Left renal pelvis (tissue), 4 donors: ENCODE measurements around the gene MLLT1. TPM values are rescaled to one million over a fixed set of nuclear protein-coding genes. Genes with fewer than 3 reads are reported as not detected.

Source experiments
- DNase-seq, 4 donors: peaks; one replicate each; pipeline ENCODE4 v3.0.0-alpha.2; 2013; ENCODE audit warnings: low read depth in 4 of 4, low spot score in 3 of 4
- polyA plus RNA-seq, 4 donors: library from polyadenylated mRNA; unstranded; fragments of 120-200 nt; gene quantifications; one replicate each; pipeline ENCODE4 v1.2.1, GENCODE V29; 2013; ENCODE audit not compliant: insufficient read length in 4 of 4

Gene MLLT1
- polyA plus RNA-seq, 4 donors: 72.5 to 118 (median 76.5) TPM

DNA sequence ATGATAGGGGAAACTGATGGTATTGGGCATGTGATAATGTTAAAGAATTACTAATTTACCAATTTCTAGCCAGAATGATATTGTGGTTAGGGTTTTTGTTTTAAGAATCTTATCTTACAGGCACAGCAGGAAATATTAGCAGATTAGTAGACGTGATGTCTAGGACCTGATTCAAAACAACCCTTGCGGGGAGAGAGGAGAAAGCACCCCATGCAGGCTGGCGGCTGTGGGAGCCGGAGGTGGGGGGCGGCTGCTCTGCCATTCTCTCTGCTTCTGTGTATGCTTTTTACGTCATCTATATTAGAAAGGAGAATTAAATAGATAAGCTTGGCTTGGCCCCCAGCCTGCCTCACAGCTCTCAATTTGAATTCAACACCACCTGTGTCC lies 41.5 kb downstream of the MLLT1 start:
- DNase-seq: no peak

DNA sequence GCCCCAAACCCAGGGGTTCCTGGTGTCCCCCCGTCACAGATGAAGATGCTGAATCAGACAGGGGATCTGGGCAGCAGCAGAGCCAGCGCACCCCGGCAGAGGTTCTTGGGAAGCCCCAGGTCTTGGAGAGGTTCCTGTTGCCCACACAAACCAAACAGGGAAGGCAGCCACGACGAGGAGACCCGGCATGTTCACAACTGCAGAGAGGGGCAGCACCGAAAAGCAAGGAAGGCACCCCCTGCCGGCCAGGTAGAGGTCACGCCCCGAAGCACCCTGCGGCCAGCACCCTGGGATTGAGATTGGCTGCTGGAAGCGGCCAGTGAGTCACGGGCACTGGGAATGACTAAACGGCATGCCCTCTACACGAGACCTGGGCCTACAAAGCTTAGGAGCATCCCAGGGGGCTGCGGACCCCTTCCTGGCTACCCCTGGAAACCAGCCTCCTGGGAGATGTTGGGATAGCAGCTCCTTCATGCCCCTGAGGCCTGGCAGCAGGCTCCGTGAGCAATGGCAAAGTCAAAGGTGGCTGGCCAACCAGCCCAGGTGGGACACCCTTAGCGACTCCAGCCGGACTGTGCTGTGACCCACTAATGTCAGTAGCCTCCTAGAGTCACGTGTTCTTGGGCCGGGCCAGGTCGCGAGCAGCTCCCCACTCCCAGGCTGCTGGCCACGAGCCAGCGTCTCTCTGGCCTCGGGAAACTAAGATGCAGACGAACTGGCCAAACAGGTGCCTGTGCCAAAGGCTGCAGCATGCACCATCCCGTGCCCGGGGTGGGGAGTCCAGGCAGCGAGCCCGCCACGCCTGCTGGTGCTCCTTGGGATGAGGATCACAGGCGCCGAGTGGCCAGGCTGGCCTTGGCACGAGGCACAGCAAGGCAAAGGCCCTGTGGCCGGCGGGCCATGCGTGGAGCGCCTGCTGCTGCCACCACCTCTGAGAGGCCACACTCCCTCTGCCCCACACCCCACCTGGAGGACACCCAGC lies 43.2 kb downstream of the MLLT1 start:
- DNase-seq: no peak

DNA sequence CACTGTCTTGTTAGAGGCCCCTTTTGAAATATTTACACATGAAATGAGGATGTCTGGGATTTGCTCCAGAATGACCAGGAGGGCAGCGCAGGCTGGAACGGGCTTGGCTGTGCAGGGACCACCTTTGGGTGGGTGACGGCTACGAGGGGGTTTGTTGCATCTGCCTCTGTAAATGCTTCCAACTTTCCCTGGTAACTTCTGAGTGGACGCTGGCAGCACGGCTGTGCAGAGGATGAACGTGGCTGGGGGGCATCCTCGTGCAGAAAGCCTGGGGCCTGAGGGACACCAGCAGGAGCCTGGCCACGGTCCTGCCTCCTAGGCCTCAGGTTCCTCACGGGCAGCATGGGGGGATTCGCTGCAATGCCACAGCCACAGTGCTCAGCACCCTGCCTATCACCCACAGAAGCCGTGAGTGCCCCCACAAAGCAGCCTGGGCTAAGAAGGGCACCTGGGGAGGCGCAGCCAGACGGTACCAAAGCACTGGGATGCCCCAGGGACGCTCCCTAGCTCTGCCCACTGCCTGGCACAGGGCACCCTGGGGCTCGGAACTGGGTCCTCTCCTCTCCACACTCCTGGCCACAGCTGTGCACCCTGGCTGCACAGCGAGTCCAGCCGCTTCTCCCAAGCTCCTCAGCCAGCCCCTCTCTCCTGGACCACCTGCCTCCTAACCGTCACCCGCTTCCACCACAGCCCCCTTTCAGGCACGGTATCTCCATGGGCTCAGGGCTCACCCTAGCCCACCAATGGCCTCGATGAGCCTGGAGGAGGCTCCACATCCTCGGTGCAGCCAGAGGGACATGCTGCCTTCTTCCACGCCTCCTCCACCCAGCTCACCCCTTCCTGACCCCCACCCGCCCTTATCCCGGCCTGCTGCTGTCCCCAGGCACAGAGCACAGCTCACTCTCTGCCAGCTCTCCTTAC lies 44.5 kb downstream of the MLLT1 start:
- no peak for DNase-seq

DNA sequence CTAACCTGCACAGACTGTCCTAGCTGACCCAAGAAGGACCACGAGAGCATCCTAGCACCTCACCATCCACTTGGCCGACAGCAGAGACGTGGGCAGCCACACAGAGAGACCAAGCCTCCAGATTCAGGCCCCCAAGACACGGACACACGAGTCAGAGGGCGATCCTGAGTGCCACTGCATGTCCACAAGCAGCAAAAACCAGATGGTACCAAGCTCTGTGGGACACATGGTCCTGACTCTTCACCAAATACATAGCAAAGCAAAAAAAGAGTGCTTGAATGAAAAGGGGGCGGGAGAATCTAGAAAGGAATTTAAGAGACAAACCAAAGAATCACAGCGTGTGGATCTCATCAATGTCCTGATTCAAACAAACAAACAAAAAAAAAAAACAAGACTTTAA lies 45.2 kb downstream of the MLLT1 start:
- DNase-seq: no peak

DNA sequence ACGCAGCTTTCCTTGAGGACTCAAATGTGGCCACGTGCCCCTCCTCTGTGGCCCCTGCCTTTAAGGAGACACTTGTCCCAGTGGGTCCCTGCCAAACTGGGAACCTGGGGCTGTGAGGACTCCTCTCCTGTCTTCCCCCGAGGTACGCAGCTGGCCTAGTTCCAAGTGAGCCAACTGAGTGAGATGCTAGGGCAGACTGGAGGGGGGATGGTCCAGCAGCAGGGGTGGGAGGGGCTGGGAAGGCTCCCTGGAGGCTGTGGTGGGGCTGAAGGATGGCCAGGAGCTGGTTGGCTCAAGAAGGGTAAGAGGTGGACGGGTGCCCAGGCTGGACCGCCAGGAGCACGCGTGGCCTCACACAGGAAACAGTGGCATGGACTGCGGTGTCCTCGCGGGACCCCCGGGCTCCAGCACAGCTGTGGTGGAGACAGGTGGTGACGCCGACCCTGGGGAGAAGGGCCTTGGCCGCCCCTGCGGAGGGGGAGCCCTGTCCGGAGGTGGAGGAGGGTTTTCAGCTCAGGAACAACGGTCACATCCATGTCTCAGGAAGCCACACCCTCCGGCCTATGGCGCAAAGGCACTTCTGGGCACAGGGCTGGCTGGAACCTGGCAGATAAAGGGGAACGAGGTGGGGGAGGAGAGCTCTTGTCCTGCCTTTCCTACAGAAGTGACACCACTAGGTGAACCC lies 45.8 kb downstream of the MLLT1 start:
- no peak for DNase-seq

DNA sequence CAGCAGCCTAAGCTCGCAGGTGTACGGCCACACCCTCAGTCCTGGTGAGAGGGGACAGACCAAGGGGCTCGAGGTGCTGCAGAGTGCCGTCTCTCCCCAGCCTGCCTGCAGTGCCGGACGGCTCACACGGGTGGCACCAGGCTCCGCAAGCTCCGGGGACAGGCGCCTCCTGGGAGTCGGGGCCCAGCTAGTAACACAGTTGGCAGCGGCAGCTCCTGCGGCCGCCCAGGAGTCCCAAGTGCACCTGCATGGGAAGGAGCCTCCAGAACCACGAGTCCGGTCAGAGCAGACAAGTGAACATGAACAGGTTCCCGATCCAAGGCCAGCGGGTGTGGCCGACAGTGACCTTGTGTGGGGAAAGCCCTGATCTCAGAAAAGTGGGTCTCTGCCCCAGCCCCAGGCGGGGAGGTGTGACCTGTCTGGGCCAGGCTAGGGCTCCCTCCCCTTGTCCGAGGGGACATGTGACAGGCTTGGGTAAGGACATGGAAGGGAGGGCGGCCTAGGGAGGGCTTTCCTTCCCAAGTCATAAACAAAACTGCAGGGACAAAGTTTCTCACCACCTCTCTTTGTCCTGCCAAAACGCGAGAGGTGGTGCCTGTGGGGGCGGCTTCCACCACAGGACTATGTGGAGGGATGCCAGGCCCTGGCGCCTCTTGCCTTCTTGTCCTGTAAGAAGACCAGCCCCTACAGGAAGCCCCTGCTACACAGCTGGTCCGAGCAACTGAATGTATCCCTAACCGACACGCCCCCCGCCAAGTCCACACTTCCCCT lies 46.5 kb downstream of the MLLT1 start:
- no peak for DNase-seq

DNA sequence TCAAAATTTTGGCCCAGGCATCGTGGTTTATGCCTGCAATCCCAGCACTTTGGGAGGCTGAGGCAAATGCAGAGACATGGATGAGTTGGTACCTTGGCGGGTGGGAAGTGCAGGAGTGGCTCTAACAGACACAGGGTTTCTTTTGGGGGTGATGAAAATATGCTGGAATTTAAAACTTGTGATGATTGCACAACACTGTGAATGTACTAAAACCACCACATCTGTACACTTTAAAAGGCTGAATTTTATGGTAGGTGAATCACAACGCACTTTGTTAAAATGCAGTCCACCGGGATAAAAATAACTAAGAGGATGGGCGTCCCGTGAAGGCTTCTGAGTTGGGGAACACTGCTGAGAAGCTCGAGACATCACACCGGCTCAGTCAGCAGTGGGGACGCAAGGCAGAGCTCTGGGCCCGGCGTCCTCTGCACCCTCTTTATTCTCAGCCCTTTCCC lies 47.1 kb downstream of the MLLT1 start:
- no peak for DNase-seq

DNA sequence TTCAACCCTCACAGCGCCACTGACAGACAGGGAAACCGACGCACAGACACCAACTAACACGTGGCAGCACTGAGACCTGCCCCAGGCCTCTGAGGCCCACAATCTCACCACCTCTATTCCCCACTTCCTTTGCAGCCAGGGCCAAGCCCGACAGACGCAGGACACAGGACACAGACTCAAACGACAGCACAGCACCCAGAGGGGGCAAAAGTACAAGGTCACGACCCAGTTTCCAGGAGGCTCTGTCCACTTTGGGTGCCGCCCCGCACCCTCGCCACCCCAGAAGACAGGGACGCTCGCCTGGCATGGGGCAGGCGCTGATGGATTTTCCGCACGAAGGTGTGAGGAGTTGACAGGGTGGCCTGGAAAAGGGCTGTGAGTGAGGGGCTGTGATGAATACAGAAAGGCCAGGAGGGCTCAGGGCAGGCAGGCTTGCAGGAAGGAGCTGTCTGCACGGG lies 48.8 kb downstream of the MLLT1 start:
- DNase-seq: no peak

DNA sequence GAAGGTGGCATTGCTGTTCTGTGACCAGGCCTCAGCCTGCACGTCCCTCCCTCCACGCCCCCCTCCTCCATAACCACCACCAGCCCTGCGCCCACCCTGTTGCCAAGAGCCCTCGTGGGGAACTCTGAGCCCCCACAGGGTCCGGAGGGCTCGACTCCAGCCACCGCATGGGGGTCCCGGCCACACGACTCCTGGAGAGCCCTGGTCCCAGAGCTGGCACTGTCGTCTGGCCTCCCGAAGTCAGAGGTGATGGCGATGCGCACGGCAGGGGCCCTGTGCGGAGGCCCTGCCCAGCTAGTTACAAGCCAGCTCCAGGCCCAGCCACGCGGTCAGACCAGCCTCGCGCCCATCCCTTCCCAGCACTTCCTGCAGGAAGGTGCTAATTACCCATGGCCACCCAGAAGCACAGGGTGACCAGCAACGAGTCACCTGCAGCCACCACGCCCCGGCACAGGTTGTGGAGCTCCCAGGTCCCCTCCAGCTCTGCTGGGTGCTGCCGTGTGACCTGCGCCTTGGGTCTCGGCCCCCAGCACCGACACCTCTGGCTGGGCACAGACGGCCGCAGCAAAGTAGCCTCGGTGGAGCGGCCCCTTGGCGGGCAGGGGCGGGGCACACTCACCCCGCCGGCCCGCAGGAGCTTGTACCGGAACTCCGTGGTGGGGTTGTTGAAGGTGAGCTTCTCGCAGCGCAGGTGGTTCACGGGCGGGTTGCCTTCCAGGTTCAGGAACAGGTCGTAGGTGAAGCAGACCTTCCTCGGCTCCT lies 49.6 kb downstream of the MLLT1 start:
- DNase-seq: no peak

DNA sequence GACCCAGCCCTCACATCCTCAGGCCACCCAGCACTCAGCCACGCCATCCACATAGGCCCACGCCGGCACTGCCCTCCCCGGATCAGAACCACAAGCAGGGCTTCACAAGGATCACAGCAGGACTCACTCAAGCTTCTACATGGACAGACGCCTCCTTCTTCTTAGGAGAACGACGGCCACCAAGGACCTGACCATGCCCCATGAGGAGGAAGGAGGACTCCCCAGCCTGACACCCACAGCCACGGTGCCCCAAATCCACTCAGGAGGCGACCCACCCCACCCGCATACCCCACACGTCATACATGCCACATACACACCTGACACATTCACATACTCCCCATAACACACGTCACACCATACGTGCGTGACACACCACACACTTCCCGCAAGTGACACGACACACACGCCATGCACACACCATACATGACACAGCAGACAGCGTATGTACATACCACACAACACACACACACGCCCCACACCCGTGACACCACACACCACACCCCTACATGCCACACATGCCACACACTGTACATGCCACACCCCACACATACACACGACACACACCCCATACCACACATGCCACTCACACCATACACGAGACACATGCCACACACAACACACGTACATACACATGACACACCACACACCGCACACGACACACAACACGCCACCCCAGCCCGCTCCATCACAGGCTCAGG lies 50.4 kb downstream of the MLLT1 start:
- no peak for DNase-seq

DNA sequence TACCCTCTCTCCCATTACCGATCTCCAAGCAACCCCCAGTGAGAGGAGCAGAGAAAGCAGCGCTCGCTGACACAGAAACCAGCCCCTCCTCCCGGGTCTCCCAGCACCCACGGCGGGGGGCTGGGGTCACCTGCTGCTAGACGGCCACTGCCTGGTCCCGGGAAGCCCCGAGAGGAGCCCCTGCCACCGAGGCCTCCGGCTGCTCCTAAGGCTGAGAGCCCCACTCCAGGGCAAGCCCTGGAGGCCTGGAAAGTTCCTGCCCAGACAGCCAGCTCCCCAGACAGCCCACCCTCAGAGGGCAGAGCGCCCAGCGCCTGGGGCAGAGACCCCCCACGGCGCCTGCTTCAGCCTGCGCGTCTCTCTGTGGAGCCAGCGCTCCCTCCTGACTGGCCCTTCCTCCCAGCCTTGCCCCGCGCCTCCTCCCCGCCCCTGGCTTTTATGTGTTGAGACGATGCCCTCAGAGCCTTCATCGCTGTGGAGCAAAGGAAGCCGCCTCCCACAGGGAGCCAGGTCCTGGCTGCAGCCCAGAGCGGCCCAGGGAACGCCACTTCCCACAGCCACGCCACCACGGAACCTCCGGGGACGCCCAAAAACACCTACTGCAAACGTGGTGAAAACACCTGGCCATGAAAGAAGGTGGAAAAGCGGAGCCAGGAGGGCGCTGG lies 51.1 kb downstream of the MLLT1 start:
- DNase-seq: no peak

DNA sequence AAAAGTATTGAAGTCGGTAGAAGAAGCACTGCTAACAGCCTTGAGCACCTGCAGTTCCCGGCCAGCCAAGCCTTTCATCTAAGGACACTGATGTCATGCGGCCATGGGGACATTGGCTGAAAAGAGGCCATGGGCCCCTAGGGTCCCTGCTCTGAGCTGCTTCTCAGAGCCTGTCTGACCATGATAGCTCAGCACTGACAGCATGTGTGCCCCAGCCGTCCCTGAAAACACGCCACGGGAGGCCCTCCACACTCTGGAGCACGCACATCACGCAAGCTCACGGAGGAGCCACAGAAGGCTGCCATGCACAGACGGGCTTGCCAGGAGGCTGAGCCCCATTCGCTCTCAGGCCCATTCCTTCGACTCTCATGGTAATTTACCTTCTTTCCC lies 51.8 kb downstream of the MLLT1 start:
- no peak for DNase-seq

DNA sequence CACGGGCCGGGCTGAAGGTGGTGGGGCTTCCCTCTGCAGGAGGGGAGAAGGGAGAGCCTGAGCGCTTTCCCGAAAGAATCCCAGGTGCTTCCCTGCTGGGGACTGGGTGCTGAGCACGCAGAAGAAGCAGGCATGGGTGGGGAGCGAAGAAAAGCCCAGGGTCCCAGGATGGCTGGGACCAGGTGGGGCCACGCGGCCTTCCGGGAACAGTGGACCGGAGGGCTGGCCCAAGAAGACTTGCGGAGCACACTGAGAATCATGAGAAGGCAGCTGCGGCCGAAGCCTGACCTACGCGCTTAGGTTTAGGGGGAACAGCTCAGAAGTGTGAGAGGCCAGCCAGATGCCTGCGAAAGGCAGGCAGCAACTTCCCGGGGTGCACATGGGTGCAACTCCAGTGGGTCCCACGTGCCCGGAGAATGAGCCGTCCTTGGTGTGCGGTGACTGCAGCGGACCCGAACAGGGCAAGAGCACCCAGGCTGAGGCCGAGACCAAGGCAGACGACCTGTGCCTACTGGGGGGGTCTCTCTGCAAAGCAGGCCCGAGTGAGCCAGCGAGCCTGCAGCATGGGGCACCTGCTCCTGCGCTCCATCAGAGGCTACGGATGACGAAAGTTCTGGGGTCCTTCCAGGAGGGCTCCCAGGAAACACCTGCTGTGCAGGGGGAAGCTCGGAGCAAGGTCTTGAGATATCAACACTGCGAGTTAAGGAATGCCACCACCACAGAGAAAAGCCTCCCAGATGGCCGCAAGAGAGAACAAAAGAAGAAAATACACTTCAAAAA lies 52.4 kb downstream of the MLLT1 start:
- DNase-seq: no peak

DNA sequence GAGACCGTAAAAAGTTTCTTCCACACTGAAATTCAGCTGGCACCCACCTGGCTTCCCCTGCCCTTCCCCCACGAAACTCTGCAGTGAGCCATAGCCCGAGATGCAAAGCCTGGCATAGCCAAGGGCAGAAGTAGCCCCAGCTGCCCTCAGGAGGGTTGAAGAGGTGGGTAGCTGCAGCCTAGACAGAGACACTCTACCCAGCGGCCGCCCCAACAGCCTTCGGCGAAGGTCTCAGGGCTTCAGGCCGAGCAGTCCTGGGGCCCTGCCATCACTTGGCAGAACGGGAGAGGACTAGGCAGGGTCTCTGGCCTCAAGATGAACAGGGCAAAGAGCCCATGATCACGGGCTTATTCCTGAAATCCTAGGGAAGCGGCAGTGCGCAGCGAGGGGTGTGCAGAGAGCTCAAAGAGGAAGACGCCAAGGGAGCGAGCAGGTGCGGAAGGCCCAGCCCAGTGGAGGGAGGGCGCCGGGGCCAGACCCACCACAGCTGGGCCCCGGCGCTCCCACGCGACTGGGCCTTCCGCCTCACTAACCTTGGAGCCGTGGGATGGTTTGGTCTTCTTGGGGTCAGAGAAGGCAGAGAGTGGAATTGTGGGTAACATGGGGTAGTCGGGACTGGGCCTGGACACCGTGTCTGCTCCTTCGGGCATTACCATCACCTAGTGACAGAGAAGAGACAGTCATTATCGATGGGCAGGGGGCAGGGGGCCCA lies 53.2 kb downstream of the MLLT1 start:
- no peak for DNase-seq

DNA sequence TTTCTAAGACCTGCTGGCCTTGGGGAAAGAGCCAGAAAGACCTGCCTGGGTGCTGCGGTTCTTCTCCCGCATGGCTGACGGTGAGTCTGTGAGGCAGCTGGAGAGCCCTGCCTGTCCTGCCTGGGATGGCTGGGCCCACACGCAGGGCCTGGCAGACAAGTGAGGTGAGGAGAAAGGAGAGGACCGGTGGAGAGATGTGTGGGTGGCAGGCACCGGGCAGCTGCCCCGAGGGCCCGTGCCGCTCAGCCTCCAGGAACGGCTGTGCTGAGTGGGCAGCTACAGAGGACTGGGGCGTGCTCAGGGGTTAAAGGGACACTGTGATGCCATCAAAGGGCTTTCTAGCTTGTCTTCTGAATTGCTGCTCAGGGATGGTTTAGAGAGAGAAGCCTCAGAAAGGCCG lies 53.8 kb downstream of the MLLT1 start:
- DNase-seq: no peak

DNA sequence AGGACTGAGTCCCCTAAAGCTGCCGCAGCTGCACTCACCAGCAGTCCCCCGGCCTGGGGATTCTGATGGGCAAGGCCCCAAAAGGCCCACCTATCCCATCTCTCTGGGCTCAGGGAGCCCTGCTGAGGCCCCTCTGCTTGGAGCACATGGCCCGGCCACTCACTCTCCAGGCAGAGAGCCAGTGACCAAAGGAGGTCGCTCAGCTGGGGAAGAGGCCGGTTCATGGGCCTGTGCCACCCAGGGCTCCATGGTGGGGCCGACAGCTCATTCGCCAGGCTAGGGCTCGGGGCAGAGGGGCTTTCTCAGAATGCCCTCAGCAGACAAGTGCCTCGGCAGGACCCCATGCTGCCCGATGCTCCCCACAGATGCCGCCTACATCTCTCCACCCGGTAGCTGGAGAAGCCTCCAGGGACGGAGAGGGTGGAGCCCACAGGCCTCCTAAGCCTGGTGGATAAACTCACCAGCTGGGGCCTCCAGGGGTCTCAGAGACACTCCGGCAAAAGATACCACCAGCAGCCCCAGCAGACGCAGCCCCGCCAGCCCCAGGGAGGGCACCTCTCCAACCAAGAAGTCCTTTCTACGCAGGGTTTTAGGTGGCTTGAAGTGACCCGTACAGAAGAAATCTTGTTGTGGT lies 54.4 kb downstream of the MLLT1 start:
- DNase-seq: no peak
